Smooth muscle cell (in vitro differentiated cells): ENCODE results near the gene NGF. TPM values are rescaled to one million over a fixed set of nuclear protein-coding genes. Genes with fewer than 3 reads are reported as not detected.

ENCODE experiments used
- DNase-seq: peaks from one replicate; lab custom pipeline; 2025; ENCODE audit not compliant: unreplicated experiment; lab: John Stamatoyannopoulos, UW
- H2AFZ ChIP-seq: fragments of 200-600 bp; sonication (generic); 2 replicates; pipeline ENCODE4 v1.6.0; 2016; ENCODE audit warnings: antibody characterized with exemption, low read depth, mild to moderate bottlenecking
- H3F3A ChIP-seq: fragments of 200-600 bp; sonication (generic); 2 replicates; pipeline ENCODE4 v1.6.0; 2017; ENCODE audit warnings: antibody characterized with exemption, low read depth
- H3K27ac ChIP-seq: fragments of 200-600 bp; sonication (generic); 2 replicates; pipeline ENCODE4 v1.5.1; 2016; ENCODE audit warnings: low read depth, mild to moderate bottlenecking
- H3K27me3 ChIP-seq: fragments of 200-600 bp; sonication (generic); 2 replicates; pipeline ENCODE4 v1.6.1; 2016; ENCODE audit warnings: low read depth, mild to moderate bottlenecking
- H3K36me3 ChIP-seq: fragments of 200-600 bp; sonication (generic); 2 replicates; pipeline ENCODE4 v1.5.1; 2016; ENCODE audit warnings: low read depth
- H3K4me1 ChIP-seq: fragments of 200-600 bp; sonication (generic); 2 replicates; pipeline ENCODE4 v1.5.1; 2016; ENCODE audit warnings: low read depth
- H3K4me2 ChIP-seq: fragments of 200-600 bp; sonication (generic); 2 replicates; pipeline ENCODE4 v1.6.0; 2016; ENCODE audit warnings: mild to moderate bottlenecking
- H3K4me3 ChIP-seq: fragments of 200-600 bp; sonication (generic); 2 replicates; pipeline ENCODE4 v1.5.1; 2016; ENCODE audit warnings: mild to moderate bottlenecking
- H3K79me2 ChIP-seq: fragments of 200-600 bp; sonication (generic); 2 replicates; pipeline ENCODE4 v1.6.0; 2016; ENCODE audit warnings: low read depth, mild to moderate bottlenecking
- H3K9ac ChIP-seq: fragments of 200-600 bp; sonication (generic); 2 replicates; pipeline ENCODE4 v1.6.0; 2016; ENCODE audit warnings: low read depth
- H3K9me3 ChIP-seq: fragments of 200-600 bp; sonication (generic); replicated peaks from 2 replicates; pipeline ENCODE4 v1.5.1; 2016; ENCODE audit warnings: low read depth
- H4K20me1 ChIP-seq: fragments of 200-600 bp; sonication (generic); 2 replicates; pipeline ENCODE4 v1.6.0; 2016; ENCODE audit warnings: low read depth
- WGBS: methylation state at CpG from one replicate; pipeline ENCODE4 v1.1.7; 2016; ENCODE audit warnings: low lambda C conversion rate; 5-methylcytosine and 5-hydroxymethylcytosine counted together
- polyA plus RNA-seq: library from polyadenylated mRNA; unstranded; fragments of >200 nt; fragmentation: Nextera tagmentation; extraction: Ambion mirVana; gene quantifications from 2 replicates; pipeline ENCODE4 v1.2.1, GENCODE V29; 2016
- total RNA-seq: library from RNA; depleted of rRNA; stranded (reverse); fragments of >200 nt; gene quantifications from 2 replicates; pipeline ENCODE4 v1.2.3, GENCODE V29; 2014
- TF ChIP-seq, protein P1 (sequence below): fragments of 200-600 bp; sonication (generic); IDR thresholded peaks from 2 replicates; pipeline ENCODE4 v1.5.1; 2017; ENCODE audit warnings: borderline replicate concordance, mild to moderate bottlenecking, antibody characterized with exemption; ENCODE audit not compliant: insufficient read depth, poor library complexity, severe bottlenecking

Gene NGF
- total and polyA plus RNA-seq, 2 experiments from 2014 or later = 0.18 to 1.8 TPM

DNA sequence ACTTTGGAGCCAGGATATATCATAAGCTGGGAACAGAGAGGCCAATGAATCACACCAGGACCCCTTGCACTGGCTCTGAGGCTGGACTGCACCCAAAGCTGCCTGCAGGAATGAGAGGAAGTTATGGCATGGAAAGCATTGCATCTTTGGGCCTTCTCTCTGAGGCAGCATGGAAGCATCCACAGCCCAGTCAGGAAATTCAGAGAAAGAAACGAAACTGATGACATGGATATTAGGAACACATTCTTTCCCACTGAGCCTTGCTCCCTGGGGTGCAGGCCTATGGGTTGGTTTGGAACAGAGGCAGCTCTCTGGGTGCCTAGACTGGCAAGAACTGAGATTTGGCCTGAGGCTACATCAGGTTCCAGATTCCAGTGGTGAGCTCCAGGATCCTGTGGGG is 98.6 kb downstream of the NGF start:
- TF ChIP-seq, protein P1, sequence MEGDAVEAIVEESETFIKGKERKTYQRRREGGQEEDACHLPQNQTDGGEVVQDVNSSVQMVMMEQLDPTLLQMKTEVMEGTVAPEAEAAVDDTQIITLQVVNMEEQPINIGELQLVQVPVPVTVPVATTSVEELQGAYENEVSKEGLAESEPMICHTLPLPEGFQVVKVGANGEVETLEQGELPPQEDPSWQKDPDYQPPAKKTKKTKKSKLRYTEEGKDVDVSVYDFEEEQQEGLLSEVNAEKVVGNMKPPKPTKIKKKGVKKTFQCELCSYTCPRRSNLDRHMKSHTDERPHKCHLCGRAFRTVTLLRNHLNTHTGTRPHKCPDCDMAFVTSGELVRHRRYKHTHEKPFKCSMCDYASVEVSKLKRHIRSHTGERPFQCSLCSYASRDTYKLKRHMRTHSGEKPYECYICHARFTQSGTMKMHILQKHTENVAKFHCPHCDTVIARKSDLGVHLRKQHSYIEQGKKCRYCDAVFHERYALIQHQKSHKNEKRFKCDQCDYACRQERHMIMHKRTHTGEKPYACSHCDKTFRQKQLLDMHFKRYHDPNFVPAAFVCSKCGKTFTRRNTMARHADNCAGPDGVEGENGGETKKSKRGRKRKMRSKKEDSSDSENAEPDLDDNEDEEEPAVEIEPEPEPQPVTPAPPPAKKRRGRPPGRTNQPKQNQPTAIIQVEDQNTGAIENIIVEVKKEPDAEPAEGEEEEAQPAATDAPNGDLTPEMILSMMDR = no peak
- no peak for DNase-seq
- Histone ChIP-seq H3K4me1 (no peaks in the 10 kb centered on the region), H4K20me1 (no peaks in the 10 kb centered on the region), H3K9me3 (no peaks in the 10 kb centered on the region), H3K79me2 (no peaks in the 10 kb centered on the region), H3K27me3 (no peaks in the 10 kb centered on the region), H3F3A (no peaks in the 10 kb centered on the region), H3K27ac (no peak overlapping the region), H3K36me3 (no peaks in the 10 kb centered on the region), H3K4me3 (no peak overlapping the region), H2AFZ (no peak overlapping the region), H3K9ac (no peak overlapping the region), H3K4me2 (no peak overlapping the region)
- 84% methylated on average over 1 of the region's 1 CpG for WGBS

DNA sequence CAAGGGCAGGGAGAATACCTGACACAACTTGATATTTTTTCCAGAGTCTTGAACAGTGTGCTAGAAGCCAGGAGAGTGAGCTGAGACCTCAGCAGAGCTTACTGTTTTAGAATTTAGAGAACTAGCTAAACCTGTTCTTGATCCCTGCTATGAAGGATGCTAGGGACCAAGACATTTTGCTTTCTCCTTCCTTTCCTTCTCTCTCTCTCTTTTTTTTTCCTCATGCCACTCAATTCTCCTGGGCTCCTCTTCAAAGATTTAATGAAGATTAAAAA is 99.0 kb downstream of the NGF start:
- Histone ChIP-seq H3K4me1 (no peaks in the 10 kb centered on the region), H2AFZ (no peak overlapping the region), H3K4me3 (no peak overlapping the region), H3K36me3 (no peaks in the 10 kb centered on the region), H4K20me1 (no peaks in the 10 kb centered on the region), H3F3A (no peaks in the 10 kb centered on the region), H3K27ac (no peak overlapping the region), H3K9ac (no peak overlapping the region), H3K79me2 (no peaks in the 10 kb centered on the region), H3K27me3 (no peaks in the 10 kb centered on the region), H3K4me2 (no peak overlapping the region), H3K9me3 (no peaks in the 10 kb centered on the region)
- TF ChIP-seq, protein P1 = no peak
- no peak for DNase-seq

DNA sequence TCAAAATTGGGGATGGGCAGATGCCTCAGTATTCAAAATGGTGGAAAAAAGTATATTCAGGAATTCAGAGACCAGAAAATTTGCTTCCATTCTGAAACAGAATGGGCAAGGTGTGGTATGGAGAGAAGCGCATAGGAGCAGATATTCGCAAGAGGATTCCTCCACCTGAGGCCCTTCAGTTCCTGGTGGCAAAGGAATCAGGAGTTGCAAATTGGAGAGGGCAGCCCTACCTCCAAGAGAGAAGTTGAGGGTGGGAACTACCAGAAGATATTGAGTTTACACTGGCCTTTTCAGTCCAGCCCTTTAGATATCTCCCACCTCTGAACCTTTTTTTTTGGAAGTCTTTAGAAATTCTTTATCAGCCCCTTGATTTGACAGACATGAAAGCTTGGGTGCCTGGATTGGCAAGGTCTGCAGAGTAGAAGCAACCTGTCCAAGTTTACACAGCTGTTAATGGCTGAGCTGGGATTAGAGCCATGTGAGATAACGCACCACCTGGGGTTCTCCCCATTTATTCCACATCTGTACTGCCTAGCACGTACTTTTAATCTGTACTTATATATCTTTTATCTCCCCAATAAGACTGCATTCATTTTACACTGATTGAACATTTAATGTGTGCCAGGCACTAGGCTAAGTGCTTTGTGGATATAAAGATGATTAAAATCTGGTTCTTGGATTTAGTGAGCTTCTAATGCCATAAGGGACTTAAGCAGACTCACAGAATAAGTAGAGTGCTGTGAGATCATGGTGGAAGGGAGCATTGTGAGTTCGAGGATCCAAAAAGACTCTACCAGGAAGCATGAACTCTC is 99.5 kb downstream of the NGF start:
- DNase-seq = no peak
- H2AFZ ChIP-seq = no peak overlapping the region
- H3K9me3 ChIP-seq = no peaks in the 10 kb centered on the region
- no peaks in the 10 kb centered on the region for H3K27me3 ChIP-seq
- H3K27ac ChIP-seq = no peak overlapping the region
- TF ChIP-seq, protein P1 = no peak
- H3K79me2 ChIP-seq = no peaks in the 10 kb centered on the region
- no peak overlapping the region for H3K4me2 ChIP-seq
- H4K20me1 ChIP-seq = no peaks in the 10 kb centered on the region
- H3K4me1 ChIP-seq = no peaks in the 10 kb centered on the region
- H3K36me3 ChIP-seq = no peaks in the 10 kb centered on the region
- no peak overlapping the region for H3K9ac ChIP-seq
- WGBS = 96% methylated on average over 5 of the region's 5 CpGs
- no peak overlapping the region for H3K4me3 ChIP-seq
- no peaks in the 10 kb centered on the region for H3F3A ChIP-seq

GRCh38 chr1:115237507-115237906 is 100.5 kb downstream of the NGF start:
- Histone ChIP-seq H3K79me2 (no peaks in the 10 kb centered on the region), H3K9me3 (no peaks in the 10 kb centered on the region), H3K4me3 (no peak overlapping the region), H3K4me2 (no peak overlapping the region), H3K27ac (no peak overlapping the region), H3K9ac (no peak overlapping the region), H3F3A (no peaks in the 10 kb centered on the region), H3K27me3 (no peaks in the 10 kb centered on the region), H3K36me3 (no peaks in the 10 kb centered on the region), H2AFZ (no peak overlapping the region), H3K4me1 (no peaks in the 10 kb centered on the region), H4K20me1 (no peaks in the 10 kb centered on the region)
- DNase-seq = no peak
- WGBS = 84% methylated on average over 5 of the region's 5 CpGs
- TF ChIP-seq, protein P1 = no peak
